GM12878 (cell line): ENCODE data around the gene RNF121.

Experiments used
- EP300 ChIP-seq, 2 experiments: fragments of 150-350 bp in 1 of 2; IDR thresholded peaks; 2 replicates each; pipeline ENCODE4 v1.6.1; 2011 to 2012; ENCODE audit warnings: low read depth in 2 of 2, low read length in 2 of 2, borderline replicate concordance in 1 of 2, improper control_type of control experiment in 1 of 2, inconsistent platforms in 1 of 2; ENCODE audit not compliant: control insufficient read depth in 1 of 2
- ESRRA ChIP-seq: IDR thresholded peaks from 2 replicates; pipeline ENCODE4 v1.6.1; 2012; ENCODE audit warnings: mild to moderate bottlenecking, low read length, improper control_type of control experiment
- MYC ChIP-seq: IDR thresholded peaks from 2 replicates; pipeline ENCODE4 v1.6.1; 2011; ENCODE audit warnings: mild to moderate bottlenecking, low read length, moderate library complexity, inconsistent platforms; ENCODE audit not compliant: insufficient read depth, insufficient replicate concordance, insufficient read length, severe bottlenecking
- NFIC ChIP-seq: IDR thresholded peaks from 2 replicates; pipeline ENCODE4 v1.6.1; 2012; ENCODE audit warnings: low read depth, mild to moderate bottlenecking, inconsistent platforms, low read length, moderate library complexity
- POLR2A ChIP-seq: IDR thresholded peaks from 2 replicates; pipeline ENCODE4 v1.6.1; 2011; ENCODE audit warnings: low read depth, mild to moderate bottlenecking, low read length
- RAD21 ChIP-seq: IDR thresholded peaks from 2 replicates; pipeline ENCODE4 v1.6.1; 2011; ENCODE audit warnings: mild to moderate bottlenecking, low read depth, low read length, moderate library complexity; ENCODE audit not compliant: insufficient read depth
- SUZ12 ChIP-seq: fragments of 200-600 bp; sonication (generic); IDR thresholded peaks from one replicate; pipeline ENCODE4 v1.6.1; 2018; ENCODE audit warnings: antibody characterized with exemption, mild to moderate bottlenecking; ENCODE audit not compliant: unreplicated experiment
- TARDBP ChIP-seq: IDR thresholded peaks from 2 replicates; pipeline ENCODE4 v1.6.1; 2016; ENCODE audit warnings: borderline replicate concordance
- USF2 ChIP-seq: IDR thresholded peaks from 2 replicates; pipeline ENCODE4 v1.6.1; 2011; ENCODE audit warnings: low read depth, low read length, improper control_type of control experiment, borderline replicate concordance
- ZBTB33 ChIP-seq: fragments of 450-650 bp; IDR thresholded peaks from 2 replicates; pipeline ENCODE4 v1.6.1; 2017; ENCODE audit warnings: mild to moderate bottlenecking
- ZNF384 ChIP-seq: IDR thresholded peaks from 2 replicates; pipeline ENCODE4 v1.6.1; 2012; ENCODE audit warnings: low read depth, mild to moderate bottlenecking, low read length, improper control_type of control experiment, borderline replicate concordance
- TF ChIP-seq, protein P1 (sequence below), 3 experiments: IDR thresholded peaks in 2 of 3; conservative IDR thresholded peaks in 1 of 3; 2 replicates each; pipeline ENCODE4 v1.5.1; 2011; ENCODE audit warnings: low read depth in 3 of 3, low read length in 3 of 3, mild to moderate bottlenecking in 3 of 3, control low read depth in 2 of 3, moderate library complexity in 2 of 3, inconsistent platforms in 1 of 3, mixed read lengths in 1 of 3; ENCODE audit not compliant: control insufficient read depth in 2 of 3, insufficient read depth in 1 of 3; ENCODE audit errors: extremely low read depth in 1 of 3
- TF ChIP-seq, protein P2 (sequence below): IDR thresholded peaks from 2 replicates; pipeline ENCODE4 v1.6.1; 2011; ENCODE audit warnings: mild to moderate bottlenecking, low read depth, low read length, moderate library complexity; ENCODE audit not compliant: insufficient replicate concordance

DNA sequence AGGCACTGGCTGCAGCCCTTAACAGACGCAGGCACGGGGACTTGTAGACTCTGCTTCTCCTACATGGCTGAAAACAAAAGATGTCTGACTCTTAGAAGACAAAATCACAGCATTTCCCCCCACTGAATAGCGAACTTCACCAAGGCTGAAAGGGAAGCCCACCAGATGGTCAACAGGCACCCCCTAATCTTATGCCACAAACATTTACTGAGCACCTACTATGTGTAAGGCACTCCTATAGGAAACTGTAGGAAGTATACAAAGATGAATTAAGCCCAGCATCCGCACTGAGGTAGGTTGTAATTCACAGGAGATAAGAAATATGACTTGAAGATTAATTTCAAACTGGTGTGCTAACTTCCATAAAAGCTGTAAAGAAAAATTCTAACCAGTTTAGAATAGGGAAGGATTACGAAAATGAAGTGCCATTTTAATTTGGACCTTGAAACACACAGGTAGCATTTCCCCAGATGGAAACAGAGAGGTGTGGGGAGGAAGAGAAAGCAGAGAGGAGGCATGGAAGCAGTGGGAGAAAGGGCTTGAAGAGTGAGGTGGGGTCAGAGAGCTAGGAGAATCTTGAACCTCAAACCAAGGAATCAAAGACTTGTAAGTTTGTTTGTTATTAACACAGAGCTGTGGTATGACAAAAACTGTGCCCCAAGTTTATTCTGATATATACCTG, 113.4 kb downstream of the RNF121 start:
- no peak for TF ChIP-seq ZNF384
- TF ChIP-seq, protein P1, sequence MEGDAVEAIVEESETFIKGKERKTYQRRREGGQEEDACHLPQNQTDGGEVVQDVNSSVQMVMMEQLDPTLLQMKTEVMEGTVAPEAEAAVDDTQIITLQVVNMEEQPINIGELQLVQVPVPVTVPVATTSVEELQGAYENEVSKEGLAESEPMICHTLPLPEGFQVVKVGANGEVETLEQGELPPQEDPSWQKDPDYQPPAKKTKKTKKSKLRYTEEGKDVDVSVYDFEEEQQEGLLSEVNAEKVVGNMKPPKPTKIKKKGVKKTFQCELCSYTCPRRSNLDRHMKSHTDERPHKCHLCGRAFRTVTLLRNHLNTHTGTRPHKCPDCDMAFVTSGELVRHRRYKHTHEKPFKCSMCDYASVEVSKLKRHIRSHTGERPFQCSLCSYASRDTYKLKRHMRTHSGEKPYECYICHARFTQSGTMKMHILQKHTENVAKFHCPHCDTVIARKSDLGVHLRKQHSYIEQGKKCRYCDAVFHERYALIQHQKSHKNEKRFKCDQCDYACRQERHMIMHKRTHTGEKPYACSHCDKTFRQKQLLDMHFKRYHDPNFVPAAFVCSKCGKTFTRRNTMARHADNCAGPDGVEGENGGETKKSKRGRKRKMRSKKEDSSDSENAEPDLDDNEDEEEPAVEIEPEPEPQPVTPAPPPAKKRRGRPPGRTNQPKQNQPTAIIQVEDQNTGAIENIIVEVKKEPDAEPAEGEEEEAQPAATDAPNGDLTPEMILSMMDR (IDR thresholded peaks at IDR 0.05 in 2 of 3, conservative IDR thresholded peaks at IDR 0.05 in 1 of 3; ENCODE audit: control insufficient read depth in 2 of 3, extremely low read depth in 1 of 3, insufficient read depth in 1 of 3, low read depth in 3 of 3, low read length in 3 of 3) = no peak
- TF ChIP-seq, protein P2, sequence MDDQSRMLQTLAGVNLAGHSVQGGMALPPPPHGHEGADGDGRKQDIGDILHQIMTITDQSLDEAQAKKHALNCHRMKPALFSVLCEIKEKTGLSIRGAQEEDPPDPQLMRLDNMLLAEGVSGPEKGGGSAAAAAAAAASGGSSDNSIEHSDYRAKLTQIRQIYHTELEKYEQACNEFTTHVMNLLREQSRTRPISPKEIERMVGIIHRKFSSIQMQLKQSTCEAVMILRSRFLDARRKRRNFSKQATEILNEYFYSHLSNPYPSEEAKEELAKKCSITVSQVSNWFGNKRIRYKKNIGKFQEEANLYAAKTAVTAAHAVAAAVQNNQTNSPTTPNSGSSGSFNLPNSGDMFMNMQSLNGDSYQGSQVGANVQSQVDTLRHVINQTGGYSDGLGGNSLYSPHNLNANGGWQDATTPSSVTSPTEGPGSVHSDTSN = no peak
- TF ChIP-seq MYC = no peak
- no peak for TF ChIP-seq POLR2A
- TF ChIP-seq ESRRA = no peak
- no peak for TF ChIP-seq NFIC
- no peak for TF ChIP-seq ZBTB33
- TF ChIP-seq EP300 (IDR thresholded peaks at IDR 0.05; ENCODE audit: borderline replicate concordance in 1 of 2, control insufficient read depth in 1 of 2, low read depth in 2 of 2, low read length in 2 of 2) = no peak
- no peak for TF ChIP-seq USF2
- no peak for TF ChIP-seq RAD21
- no peak for TF ChIP-seq TARDBP
- TF ChIP-seq SUZ12 = no peak
